Measurements from ENCODE around the gene ANKAR. TPM values are rescaled to one million over a fixed set of nuclear protein-coding genes. Genes with fewer than 3 reads are reported as not detected.
A peak's percentile ranks its signal among the peaks of the same experiment; 100 is the strongest.
"Not testable (repeated sequence)": the region's sequence is repeated elsewhere in the genome, so short reads cannot be mapped to it uniquely, and the experiment has no call there.

Gene ANKAR
- total and polyA plus RNA-seq, 7 experiments from 2014 or later = 3.2 to 17.9 (median 8.5) TPM

- peaks cover 3 to 14% (median 7%) of the 10 kb centered on the region in 5 donors for H3K36me3 Mint-ChIP-seq
- no peaks in the 10 kb centered on the region for H3K27me3 Mint-ChIP-seq
- peaks cover 32 to 38% of the 10 kb centered on the region in 2 donors for H3K4me1 ChIP-seq (ENCODE audit: control insufficient read depth in 2 of 2, insufficient read depth in 2 of 2, low read length in 2 of 2)
- peaks cover 28 to 58% (median 42%) of the 10 kb centered on the region in 7 donors for H3K4me1 Mint-ChIP-seq
- H3K27me3 ChIP-seq (ENCODE audit: control insufficient read depth in 2 of 2, insufficient read depth in 2 of 2, low read length in 2 of 2) = no peaks in the 10 kb centered on the region
- H3K9me3 ChIP-seq (ENCODE audit: control insufficient read depth in 2 of 3, low read length in 3 of 3) = no peaks in the 10 kb centered on the region
- ChIA-PET POLR2A (interaction anchor here (0.6 to 5.5 kb wide), 14 partner anchors 8 to 748 kb away, joined by 3 to 61 read pairs (median 8); partner anchors contain the start of genes ANKAR, ORMDL1, OSGEPL1 and PMS1), CTCF (interaction anchor here (1.0 to 6.5 kb wide), 8 partner anchors 8 to 101 kb away, joined by 3 to 56 read pairs (median 8); partner anchors contain the start of genes ANKAR and OSGEPL1)
- H3K9me3 Mint-ChIP-seq = no peaks in the 10 kb centered on the region
- H3K36me3 ChIP-seq (ENCODE audit: control insufficient read depth in 2 of 3, insufficient read depth in 3 of 3, low read length in 3 of 3) = peaks cover 0 to 13% (median 0%) of the 10 kb centered on the region in 3 experiments
- intact Hi-C loops (cut with micrococcal nuclease) = loop anchor here (1.0 to 10.0 kb wide), 23 partner anchors 12 to 1489 kb away; partner anchors contain the start of genes ANKAR (in 2 of the 2), ORMDL1 (in 2 of the 2), OSGEPL1 (in 2 of the 2) and PMS1 (in 2 of the 2)
- ATAC-seq (no peak), DNase-seq (peak in 5 of 9 donors; percentile 5 to 23 (median 12))
- H3K27ac ChIP-seq (ENCODE audit: low read depth, low read length) = peak overlapping the region; percentile 95
- H3K4me3 ChIP-seq (ENCODE audit: low read length) = peak overlapping the region; percentile 86
- no peak overlapping the region for H3K4me3 Mint-ChIP-seq
- H3K27ac Mint-ChIP-seq = no peak overlapping the region
These were observed 12.5 kb upstream of the ANKAR start for GRCh38 chr2:189661957-189662321.

- Mint-ChIP-seq H3K27me3 (no peaks in the 10 kb centered on the region), H3K9me3 (no peaks in the 10 kb centered on the region), H3K4me3 (no peak overlapping the region), H3K4me1 (peaks cover 24 to 55% (median 39%) of the 10 kb centered on the region in 7 donors), H3K27ac (peak overlapping the region in 2 of 9 donors; percentile 28 to 53), H3K36me3 (peaks cover 3 to 22% (median 15%) of the 10 kb centered on the region in 5 donors)
- intact Hi-C loops (cut with micrococcal nuclease) = loop anchor here (5.0 to 10.0 kb wide), 6 partner anchors 215 to 1142 kb away; partner anchors contain the start of gene NAB1 (in 1 of the 2)
- peaks cover 27 to 32% of the 10 kb centered on the region in 2 donors for H3K4me1 ChIP-seq (ENCODE audit: control insufficient read depth in 2 of 2, insufficient read depth in 2 of 2, low read length in 2 of 2)
- H3K9me3 ChIP-seq (ENCODE audit: control insufficient read depth in 2 of 3, low read length in 3 of 3) = no peaks in the 10 kb centered on the region
- H3K36me3 ChIP-seq (ENCODE audit: control insufficient read depth in 2 of 3, insufficient read depth in 3 of 3, low read length in 3 of 3) = peaks cover 0 to 21% (median 6%) of the 10 kb centered on the region in 3 experiments
- H3K4me3 ChIP-seq (ENCODE audit: low read length) = peak overlapping the region; percentile 86
- DNase-seq (no peak), ATAC-seq (no peak)
- no peaks in the 10 kb centered on the region for H3K27me3 ChIP-seq (ENCODE audit: control insufficient read depth in 2 of 2, insufficient read depth in 2 of 2, low read length in 2 of 2)
- H3K27ac ChIP-seq (ENCODE audit: low read depth, low read length) = peak overlapping the region; percentile 95
- CTCF ChIA-PET = interaction anchor here (0.6 to 6.5 kb wide), 4 partner anchors 11 to 823 kb away, joined by 3 to 56 read pairs (median 26); partner anchors contain the start of gene ANKAR
- POLR2A ChIA-PET = interaction anchor here (0.7 to 5.5 kb wide), 9 partner anchors 10 to 223 kb away, joined by 3 to 61 read pairs (median 11); partner anchors contain the start of genes ANKAR, ORMDL1, OSGEPL1 and PMS1
These were observed 11.7 kb upstream of the ANKAR start for GRCh38 chr2:189662669-189663226.

- H3K27me3 Mint-ChIP-seq; H3K4me3 ChIP-seq (ENCODE audit: low read length); DNase-seq; H3K9me3 Mint-ChIP-seq; ATAC-seq; H3K9me3 ChIP-seq (ENCODE audit: control insufficient read depth in 2 of 3, low read length in 3 of 3); H3K27me3 ChIP-seq (ENCODE audit: control insufficient read depth in 2 of 2, insufficient read depth in 2 of 2, low read length in 2 of 2); H3K27ac ChIP-seq (ENCODE audit: low read depth, low read length): not testable (repeated sequence)
- peaks cover 21 to 26% of the 10 kb centered on the region in 2 donors for H3K4me1 ChIP-seq (ENCODE audit: control insufficient read depth in 2 of 2, insufficient read depth in 2 of 2, low read length in 2 of 2)
- H3K27ac Mint-ChIP-seq = peak overlapping the region in 6 of 9 donors; percentile 20 to 82 (median 48)
- H3K4me1 Mint-ChIP-seq = peaks cover 19 to 49% (median 36%) of the 10 kb centered on the region in 7 donors
- peaks cover 0 to 27% (median 10%) of the 10 kb centered on the region in 3 experiments for H3K36me3 ChIP-seq (ENCODE audit: control insufficient read depth in 2 of 3, insufficient read depth in 3 of 3, low read length in 3 of 3)
- ChIA-PET CTCF (interaction anchor here (0.6 to 6.5 kb wide), 3 partner anchors 10 to 823 kb away, joined by 4 to 56 read pairs (median 47); partner anchors contain the start of gene ANKAR), POLR2A (interaction anchor here (1.2 to 5.5 kb wide), 4 partner anchors 9 to 223 kb away, joined by 3 to 61 read pairs (median 10); partner anchors contain the start of genes ANKAR, OSGEPL1 and WDR75)
- intact Hi-C loops (cut with micrococcal nuclease) = loop anchor here (5.0 to 10.0 kb wide), 6 partner anchors 214 to 1141 kb away; partner anchors contain the start of gene NAB1 (in 1 of the 2)
- peak overlapping the region in 6 of 10 donors; percentile 34 to 70 (median 62) for H3K4me3 Mint-ChIP-seq
- peaks cover 3 to 24% (median 16%) of the 10 kb centered on the region in 5 donors for H3K36me3 Mint-ChIP-seq
These were observed 11.2 kb upstream of the ANKAR start for GRCh38 chr2:189663319-189663718.

- POLR2A ChIA-PET = interaction anchor here (0.7 to 1.4 kb wide), 3 partner anchors 8 to 16 kb away, joined by 3 to 5 read pairs (median 4); no protein-coding TSS in a partner anchor
- peaks cover 4% of the 10 kb centered on the region in 2 donors for H3K4me1 ChIP-seq (ENCODE audit: control insufficient read depth in 2 of 2, insufficient read depth in 2 of 2, low read length in 2 of 2)
- H3K27ac ChIP-seq (ENCODE audit: low read depth, low read length) = no peak overlapping the region
- H3K4me3 Mint-ChIP-seq = no peak overlapping the region
- peaks cover 7 to 34% (median 25%) of the 10 kb centered on the region in 5 donors for H3K36me3 Mint-ChIP-seq
- no peak overlapping the region for H3K27ac Mint-ChIP-seq
- H3K4me3 ChIP-seq (ENCODE audit: low read length) = no peak overlapping the region
- no peaks in the 10 kb centered on the region for H3K9me3 Mint-ChIP-seq
- no peak for DNase-seq
- intact Hi-C loops (cut with micrococcal nuclease) = loop anchor here (10.0 kb wide), 5 partner anchors 865 to 2005 kb away; partner anchors contain the start of genes GLS (in 1 of the 2), NABP1 (in 1 of the 2) and NEMP2 (in 1 of the 2)
- peaks cover 7 to 43% (median 31%) of the 10 kb centered on the region in 7 donors for H3K4me1 Mint-ChIP-seq
- no peaks in the 10 kb centered on the region for H3K9me3 ChIP-seq (ENCODE audit: control insufficient read depth in 2 of 3, low read length in 3 of 3)
- no peak for ATAC-seq
- CTCF ChIA-PET = interaction anchor here (1.4 kb wide), 1 partner anchor 9 kb away, joined by 8 read pairs; the partner anchor contains the start of gene ASNSD1
- H3K27me3 ChIP-seq (ENCODE audit: control insufficient read depth in 2 of 2, insufficient read depth in 2 of 2, low read length in 2 of 2) = no peaks in the 10 kb centered on the region
- H3K27me3 Mint-ChIP-seq = no peaks in the 10 kb centered on the region
- peaks cover 0 to 30% (median 19%) of the 10 kb centered on the region in 3 experiments for H3K36me3 ChIP-seq (ENCODE audit: control insufficient read depth in 2 of 3, insufficient read depth in 3 of 3, low read length in 3 of 3)
These were observed 4.6 kb upstream of the ANKAR start for GRCh38 chr2:189669913-189670312.

- intact Hi-C loops (cut with micrococcal nuclease) = loop anchor here (1.0 to 10.0 kb wide), 10 partner anchors 12 to 2001 kb away; partner anchors contain the start of genes ASNSD1 (in 2 of the 2), ORMDL1 (in 2 of the 2), OSGEPL1 (in 2 of the 2) and PMS1 (in 2 of the 2)
- H3K36me3 Mint-ChIP-seq = peaks cover 7 to 45% (median 26%) of the 10 kb centered on the region in 5 donors
- Histone ChIP-seq H3K27me3 (ENCODE audit: control insufficient read depth in 2 of 2, insufficient read depth in 2 of 2, low read length in 2 of 2) (no peaks in the 10 kb centered on the region), H3K36me3 (ENCODE audit: control insufficient read depth in 2 of 3, insufficient read depth in 3 of 3, low read length in 3 of 3) (peaks cover 0 to 3% (median 0%) of the 10 kb centered on the region in 3 experiments), H3K9me3 (ENCODE audit: control insufficient read depth in 2 of 3, low read length in 3 of 3) (no peaks in the 10 kb centered on the region), H3K4me3 (ENCODE audit: low read length) (peak overlapping the region; percentile 62), H3K27ac (ENCODE audit: low read depth, low read length) (peak overlapping the region; percentile 86), H3K4me1 (ENCODE audit: control insufficient read depth in 2 of 2, insufficient read depth in 2 of 2, low read length in 2 of 2) (peaks cover 9 to 12% of the 10 kb centered on the region in 2 donors)
- H3K4me1 Mint-ChIP-seq = peaks cover 12 to 47% (median 38%) of the 10 kb centered on the region in 7 donors
- H3K27ac Mint-ChIP-seq = peak overlapping the region; percentile 48 to 98 (median 94)
- POLR2A ChIA-PET = interaction anchor here (0.9 to 4.3 kb wide), 5 partner anchors 11 to 89 kb away, joined by 3 to 61 read pairs (median 5); partner anchors contain the start of genes ASNSD1 and OSGEPL1
- DNase-seq (no peak), ATAC-seq (no peak)
- no peaks in the 10 kb centered on the region for H3K27me3 Mint-ChIP-seq
- peak overlapping the region; percentile 75 to 96 (median 88) for H3K4me3 Mint-ChIP-seq
- CTCF ChIA-PET = interaction anchor here (0.6 to 4.4 kb wide), 13 partner anchors 9 to 89 kb away, joined by 3 to 47 read pairs (median 5); partner anchors contain the start of genes ASNSD1 and OSGEPL1
- H3K9me3 Mint-ChIP-seq = peaks cover 0 to 10% (median 6%) of the 10 kb centered on the region in 11 donors
These were observed 653 bp upstream of the ANKAR start for GRCh38 chr2:189673661-189674373.

Data from naive thymus-derived CD4-positive, alpha-beta T cell (primary cell).